ENCODE data around the gene FRZB.

DNA sequence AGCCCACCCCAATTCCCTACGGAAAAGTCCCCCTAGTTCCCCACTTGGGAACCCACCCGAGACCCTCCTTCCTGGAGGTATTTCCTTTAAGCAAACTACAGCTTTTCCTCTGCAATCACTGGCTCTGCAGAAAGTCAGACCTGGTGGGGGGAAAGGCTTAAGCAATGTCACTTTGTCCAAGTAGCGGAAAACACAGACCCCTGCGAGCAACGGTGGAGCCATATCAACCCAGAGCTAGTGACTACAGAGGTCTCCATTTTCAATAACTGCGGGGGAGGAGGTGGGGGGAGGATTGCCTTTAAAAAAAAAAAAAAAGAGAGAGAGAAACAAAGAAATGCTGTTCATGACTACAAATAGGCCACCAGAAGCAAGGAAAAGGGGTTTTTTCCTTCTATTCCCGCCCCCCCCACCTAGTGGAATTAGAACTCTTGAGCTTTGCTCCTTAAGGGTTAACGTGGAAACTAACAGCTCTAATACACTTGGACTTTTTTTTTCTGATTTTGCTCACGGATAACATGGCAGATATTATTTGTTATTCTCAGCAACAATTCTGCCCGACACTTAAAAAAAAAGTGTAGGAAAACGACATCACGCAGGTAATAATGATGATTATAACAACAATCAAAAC lies 1.1 kb upstream of the FRZB start:
- TF ChIP-seq ZNF70 (CRISPR knock-in tag; IDR thresholded peaks at IDR 0.05): no peak
- TF ChIP-seq, protein P1, sequence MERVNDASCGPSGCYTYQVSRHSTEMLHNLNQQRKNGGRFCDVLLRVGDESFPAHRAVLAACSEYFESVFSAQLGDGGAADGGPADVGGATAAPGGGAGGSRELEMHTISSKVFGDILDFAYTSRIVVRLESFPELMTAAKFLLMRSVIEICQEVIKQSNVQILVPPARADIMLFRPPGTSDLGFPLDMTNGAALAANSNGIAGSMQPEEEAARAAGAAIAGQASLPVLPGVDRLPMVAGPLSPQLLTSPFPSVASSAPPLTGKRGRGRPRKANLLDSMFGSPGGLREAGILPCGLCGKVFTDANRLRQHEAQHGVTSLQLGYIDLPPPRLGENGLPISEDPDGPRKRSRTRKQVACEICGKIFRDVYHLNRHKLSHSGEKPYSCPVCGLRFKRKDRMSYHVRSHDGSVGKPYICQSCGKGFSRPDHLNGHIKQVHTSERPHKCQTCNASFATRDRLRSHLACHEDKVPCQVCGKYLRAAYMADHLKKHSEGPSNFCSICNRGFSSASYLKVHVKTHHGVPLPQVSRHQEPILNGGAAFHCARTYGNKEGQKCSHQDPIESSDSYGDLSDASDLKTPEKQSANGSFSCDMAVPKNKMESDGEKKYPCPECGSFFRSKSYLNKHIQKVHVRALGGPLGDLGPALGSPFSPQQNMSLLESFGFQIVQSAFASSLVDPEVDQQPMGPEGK (CRISPR knock-in tag; IDR thresholded peaks at IDR 0.05; ENCODE audit: borderline replicate concordance): no peak
- no peak for TF ChIP-seq ZC3H10 (CRISPR knock-in tag; IDR thresholded peaks at IDR 0.05)
- TF ChIP-seq ZFP30 (CRISPR knock-in tag; IDR thresholded peaks at IDR 0.05): no peak
- no peak for TF ChIP-seq ARNTL (CRISPR knock-in tag; IDR thresholded peaks at IDR 0.05; ENCODE audit: borderline replicate concordance, low read depth)
- TF ChIP-seq, protein P2, sequence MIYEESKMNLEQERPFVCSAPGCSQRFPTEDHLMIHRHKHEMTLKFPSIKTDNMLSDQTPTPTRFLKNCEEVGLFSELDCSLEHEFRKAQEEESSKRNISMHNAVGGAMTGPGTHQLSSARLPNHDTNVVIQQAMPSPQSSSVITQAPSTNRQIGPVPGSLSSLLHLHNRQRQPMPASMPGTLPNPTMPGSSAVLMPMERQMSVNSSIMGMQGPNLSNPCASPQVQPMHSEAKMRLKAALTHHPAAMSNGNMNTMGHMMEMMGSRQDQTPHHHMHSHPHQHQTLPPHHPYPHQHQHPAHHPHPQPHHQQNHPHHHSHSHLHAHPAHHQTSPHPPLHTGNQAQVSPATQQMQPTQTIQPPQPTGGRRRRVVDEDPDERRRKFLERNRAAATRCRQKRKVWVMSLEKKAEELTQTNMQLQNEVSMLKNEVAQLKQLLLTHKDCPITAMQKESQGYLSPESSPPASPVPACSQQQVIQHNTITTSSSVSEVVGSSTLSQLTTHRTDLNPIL (CRISPR knock-in tag; IDR thresholded peaks at IDR 0.05; ENCODE audit: low read depth): no peak
- TF ChIP-seq ZNF565 (CRISPR knock-in tag; conservative IDR thresholded peaks at IDR 0.05; ENCODE audit: low read depth): no peak
- no peak for TF ChIP-seq BACH2 (CRISPR knock-in tag; IDR thresholded peaks at IDR 0.05; ENCODE audit: borderline replicate concordance)
- TF ChIP-seq, protein P3, sequence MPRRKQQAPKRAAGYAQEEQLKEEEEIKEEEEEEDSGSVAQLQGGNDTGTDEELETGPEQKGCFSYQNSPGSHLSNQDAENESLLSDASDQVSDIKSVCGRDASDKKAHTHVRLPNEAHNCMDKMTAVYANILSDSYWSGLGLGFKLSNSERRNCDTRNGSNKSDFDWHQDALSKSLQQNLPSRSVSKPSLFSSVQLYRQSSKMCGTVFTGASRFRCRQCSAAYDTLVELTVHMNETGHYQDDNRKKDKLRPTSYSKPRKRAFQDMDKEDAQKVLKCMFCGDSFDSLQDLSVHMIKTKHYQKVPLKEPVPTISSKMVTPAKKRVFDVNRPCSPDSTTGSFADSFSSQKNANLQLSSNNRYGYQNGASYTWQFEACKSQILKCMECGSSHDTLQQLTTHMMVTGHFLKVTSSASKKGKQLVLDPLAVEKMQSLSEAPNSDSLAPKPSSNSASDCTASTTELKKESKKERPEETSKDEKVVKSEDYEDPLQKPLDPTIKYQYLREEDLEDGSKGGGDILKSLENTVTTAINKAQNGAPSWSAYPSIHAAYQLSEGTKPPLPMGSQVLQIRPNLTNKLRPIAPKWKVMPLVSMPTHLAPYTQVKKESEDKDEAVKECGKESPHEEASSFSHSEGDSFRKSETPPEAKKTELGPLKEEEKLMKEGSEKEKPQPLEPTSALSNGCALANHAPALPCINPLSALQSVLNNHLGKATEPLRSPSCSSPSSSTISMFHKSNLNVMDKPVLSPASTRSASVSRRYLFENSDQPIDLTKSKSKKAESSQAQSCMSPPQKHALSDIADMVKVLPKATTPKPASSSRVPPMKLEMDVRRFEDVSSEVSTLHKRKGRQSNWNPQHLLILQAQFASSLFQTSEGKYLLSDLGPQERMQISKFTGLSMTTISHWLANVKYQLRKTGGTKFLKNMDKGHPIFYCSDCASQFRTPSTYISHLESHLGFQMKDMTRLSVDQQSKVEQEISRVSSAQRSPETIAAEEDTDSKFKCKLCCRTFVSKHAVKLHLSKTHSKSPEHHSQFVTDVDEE (CRISPR knock-in tag; IDR thresholded peaks at IDR 0.05): no peak
- TF ChIP-seq CSRNP3 (CRISPR knock-in tag; IDR thresholded peaks at IDR 0.05): no peak
- no peak for TF ChIP-seq ESRRG (CRISPR knock-in tag; IDR thresholded peaks at IDR 0.05)
- no peak for TF ChIP-seq ZNF8 (CRISPR knock-in tag; IDR thresholded peaks at IDR 0.05)
- TF ChIP-seq ZFP3 (CRISPR knock-in tag; IDR thresholded peaks at IDR 0.05): no peak
- TF ChIP-seq PPARA (CRISPR knock-in tag; IDR thresholded peaks at IDR 0.05; ENCODE audit: borderline replicate concordance): no peak

Measured in SK-N-SH treated with all-trans-retinoic acid at 6 μM for 48 hours (cell line).